ENCODE data around the gene PSMG4. TPM values are rescaled to one million over a fixed set of nuclear protein-coding genes. Genes with fewer than 3 reads are reported as not detected.

Gene PSMG4
- polyA plus RNA-seq, 6 donors from 2014 or later, result 37.9 to 63.0 (median 51.5) TPM

GRCh38 chr6:3277251-3277650 lies 18.5 kb downstream of the PSMG4 start:
- Mint-ChIP-seq H3K9me3 (no peaks in the 10 kb centered on the region), H3K27me3 (no peaks in the 10 kb centered on the region), H3K36me3 (no peaks in the 10 kb centered on the region), H3K4me3 (no peak overlapping the region), H3K27ac (no peak overlapping the region), H3K4me1 (peaks cover 0 to 8% (median 7%) of the 10 kb centered on the region in 3 donors)
- no peak for DNase-seq
- ATAC-seq (ENCODE audit: low read depth in 2 of 2), result no peak

GRCh38 chr6:3277851-3278416 lies 19.2 kb downstream of the PSMG4 start:
- H3K27ac Mint-ChIP-seq, result peak overlapping the region in 1 of 6 donors; percentile 72
- no peaks in the 10 kb centered on the region for H3K36me3 Mint-ChIP-seq
- DNase-seq (no peak), ATAC-seq (ENCODE audit: low read depth in 2 of 2) (no peak)
- H3K9me3 Mint-ChIP-seq, result no peaks in the 10 kb centered on the region
- no peaks in the 10 kb centered on the region for H3K27me3 Mint-ChIP-seq
- H3K4me3 Mint-ChIP-seq, result no peak overlapping the region
- H3K4me1 Mint-ChIP-seq, result peaks cover 0 to 8% (median 7%) of the 10 kb centered on the region in 3 donors

- H3K4me3 Mint-ChIP-seq, result no peak overlapping the region
- H3K27ac Mint-ChIP-seq, result peak overlapping the region in 2 of 6 donors; percentile 21 to 68
- ATAC-seq (ENCODE audit: low read depth in 2 of 2) (no peak), DNase-seq (no peak)
- peaks cover 0 to 7% (median 7%) of the 10 kb centered on the region in 3 donors for H3K4me1 Mint-ChIP-seq
- H3K9me3 Mint-ChIP-seq, result no peaks in the 10 kb centered on the region
- no peaks in the 10 kb centered on the region for H3K27me3 Mint-ChIP-seq
- H3K36me3 Mint-ChIP-seq, result no peaks in the 10 kb centered on the region
These were observed 19.9 kb downstream of the PSMG4 start for GRCh38 chr6:3278691-3279090.

GRCh38 chr6:3280091-3280490 lies 21.3 kb downstream of the PSMG4 start:
- H3K27ac Mint-ChIP-seq, result no peak overlapping the region
- no peaks in the 10 kb centered on the region for H3K36me3 Mint-ChIP-seq
- H3K9me3 Mint-ChIP-seq, result no peaks in the 10 kb centered on the region
- peaks cover 0 to 7% (median 0%) of the 10 kb centered on the region in 3 donors for H3K4me1 Mint-ChIP-seq
- no peak for ATAC-seq (ENCODE audit: low read depth in 2 of 2)
- no peaks in the 10 kb centered on the region for H3K27me3 Mint-ChIP-seq
- no peak for DNase-seq
- no peak overlapping the region for H3K4me3 Mint-ChIP-seq

- H3K36me3 Mint-ChIP-seq, result no peaks in the 10 kb centered on the region
- no peaks in the 10 kb centered on the region for H3K27me3 Mint-ChIP-seq
- DNase-seq (no peak), ATAC-seq (ENCODE audit: low read depth in 2 of 2) (no peak)
- no peak overlapping the region for H3K27ac Mint-ChIP-seq
- peaks cover 0 to 9% (median 0%) of the 10 kb centered on the region in 3 donors for H3K4me1 Mint-ChIP-seq
- H3K4me3 Mint-ChIP-seq, result no peak overlapping the region
- no peaks in the 10 kb centered on the region for H3K9me3 Mint-ChIP-seq
These were observed 22.2 kb downstream of the PSMG4 start for GRCh38 chr6:3280866-3281465.

- Mint-ChIP-seq H3K27me3 (no peaks in the 10 kb centered on the region), H3K27ac (peak overlapping the region in 1 of 6 donors; percentile 73), H3K4me1 (peaks cover 0 to 4% (median 0%) of the 10 kb centered on the region in 3 donors), H3K9me3 (no peaks in the 10 kb centered on the region), H3K4me3 (peak overlapping the region in 1 of 8 donors; percentile 15), H3K36me3 (no peaks in the 10 kb centered on the region)
- no peak for ATAC-seq (ENCODE audit: low read depth in 2 of 2)
- no peak for DNase-seq
These were observed 23.1 kb downstream of the PSMG4 start for GRCh38 chr6:3281631-3282475.

- H3K9me3 Mint-ChIP-seq, result no peaks in the 10 kb centered on the region
- H3K27me3 Mint-ChIP-seq, result no peaks in the 10 kb centered on the region
- H3K4me3 Mint-ChIP-seq, result no peak overlapping the region
- peak overlapping the region in 1 of 6 donors; percentile 73 for H3K27ac Mint-ChIP-seq
- H3K36me3 Mint-ChIP-seq, result no peaks in the 10 kb centered on the region
- ATAC-seq (ENCODE audit: low read depth in 2 of 2) (no peak), DNase-seq (no peak)
- peaks cover 0 to 4% (median 0%) of the 10 kb centered on the region in 3 donors for H3K4me1 Mint-ChIP-seq
These were observed 23.9 kb downstream of the PSMG4 start for GRCh38 chr6:3282476-3283236.

GRCh38 chr6:3283241-3283640 lies 24.5 kb downstream of the PSMG4 start:
- Mint-ChIP-seq H3K27me3 (no peaks in the 10 kb centered on the region), H3K27ac (no peak overlapping the region), H3K9me3 (no peaks in the 10 kb centered on the region), H3K4me3 (no peak overlapping the region), H3K36me3 (no peaks in the 10 kb centered on the region), H3K4me1 (peaks cover 0 to 6% (median 0%) of the 10 kb centered on the region in 3 donors)
- no peak for ATAC-seq (ENCODE audit: low read depth in 2 of 2)
- DNase-seq, result no peak

- Mint-ChIP-seq H3K9me3 (no peaks in the 10 kb centered on the region), H3K36me3 (no peaks in the 10 kb centered on the region), H3K4me3 (no peak overlapping the region), H3K27ac (peak overlapping the region in 1 of 6 donors; percentile 37), H3K4me1 (peaks cover 0 to 9% (median 1%) of the 10 kb centered on the region in 3 donors), H3K27me3 (no peaks in the 10 kb centered on the region)
- DNase-seq (no peak), ATAC-seq (ENCODE audit: low read depth in 2 of 2) (no peak)
These were observed 25.1 kb downstream of the PSMG4 start for GRCh38 chr6:3283641-3284435.

GRCh38 chr6:3284436-3284876 lies 25.7 kb downstream of the PSMG4 start:
- no peak overlapping the region for H3K27ac Mint-ChIP-seq
- ATAC-seq (ENCODE audit: low read depth in 2 of 2) (no peak), DNase-seq (no peak)
- H3K9me3 Mint-ChIP-seq, result no peaks in the 10 kb centered on the region
- no peaks in the 10 kb centered on the region for H3K27me3 Mint-ChIP-seq
- H3K36me3 Mint-ChIP-seq, result no peaks in the 10 kb centered on the region
- no peak overlapping the region for H3K4me3 Mint-ChIP-seq
- H3K4me1 Mint-ChIP-seq, result peaks cover 0 to 9% (median 4%) of the 10 kb centered on the region in 3 donors

GRCh38 chr6:3285049-3285639 lies 26.4 kb downstream of the PSMG4 start:
- Mint-ChIP-seq H3K9me3 (no peaks in the 10 kb centered on the region), H3K27ac (peak overlapping the region in 1 of 6 donors; percentile 75), H3K36me3 (no peaks in the 10 kb centered on the region), H3K4me3 (no peak overlapping the region), H3K4me1 (peaks cover 0 to 8% (median 7%) of the 10 kb centered on the region in 3 donors), H3K27me3 (no peaks in the 10 kb centered on the region)
- DNase-seq (no peak), ATAC-seq (ENCODE audit: low read depth in 2 of 2) (no peak)

GRCh38 chr6:3285732-3286131 lies 27.0 kb downstream of the PSMG4 start:
- no peaks in the 10 kb centered on the region for H3K27me3 Mint-ChIP-seq
- DNase-seq (no peak), ATAC-seq (ENCODE audit: low read depth in 2 of 2) (no peak)
- H3K4me1 Mint-ChIP-seq, result peaks cover 0 to 13% (median 7%) of the 10 kb centered on the region in 3 donors
- no peak overlapping the region for H3K27ac Mint-ChIP-seq
- H3K36me3 Mint-ChIP-seq, result no peaks in the 10 kb centered on the region
- no peaks in the 10 kb centered on the region for H3K9me3 Mint-ChIP-seq
- no peak overlapping the region for H3K4me3 Mint-ChIP-seq

All from naive B cell (primary cell).